HG03159 (cell line): ENCODE results near the gene CCDC92.

Source experiments
- ATAC-seq: cut with Tn5 transposase; IDR thresholded peaks from one replicate; pipeline ENCODE4 v1.9.1; 2021; ENCODE audit warnings: mild to moderate bottlenecking, moderate library complexity; ENCODE audit not compliant: unreplicated experiment

CCDC92 gene

GRCh38 chr12:123891516-123892179 lies 81.0 kb downstream of the CCDC92 start:
- no peak for ATAC-seq

GRCh38 chr12:123891011-123891410 lies 81.6 kb downstream of the CCDC92 start:
- no peak for ATAC-seq

- no peak for ATAC-seq
These were observed 82.1 kb downstream of the CCDC92 start for GRCh38 chr12:123890536-123890902.

- ATAC-seq: no peak
These were observed 82.6 kb downstream of the CCDC92 start for GRCh38 chr12:123889848-123890535.

- no peak for ATAC-seq
These were observed 83.6 kb downstream of the CCDC92 start for GRCh38 chr12:123888989-123889388.

GRCh38 chr12:123886931-123887582 lies 85.6 kb downstream of the CCDC92 start:
- no peak for ATAC-seq

GRCh38 chr12:123886258-123886657 lies 86.4 kb downstream of the CCDC92 start:
- ATAC-seq: no peak
